ENCODE data around the gene LSM14B.

Gene LSM14B

DNA sequence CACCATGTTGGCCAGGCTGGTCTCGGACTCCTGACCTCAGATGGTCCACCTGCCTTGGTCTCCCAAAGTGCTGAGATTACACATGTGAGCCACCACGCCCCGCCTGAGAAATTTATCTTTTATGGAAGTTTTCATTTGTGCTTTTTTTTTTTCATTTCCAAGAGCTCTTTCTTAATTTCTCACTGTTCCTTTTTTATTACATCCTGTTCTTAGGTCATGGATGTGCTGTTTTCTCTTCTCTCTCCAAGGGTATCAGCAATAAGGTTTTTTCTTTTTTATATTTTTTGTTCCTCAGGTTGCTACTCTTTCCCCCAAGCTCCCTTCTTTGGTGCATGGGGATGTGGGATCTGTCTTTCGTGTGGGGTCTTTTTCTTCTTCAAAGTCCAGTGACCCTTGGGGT, 21.2 kb upstream of the LSM14B start:
- no peak overlapping the region for H3K4me3 ChIP-seq (ENCODE audit: low read depth, low read length)
- TF ChIP-seq, protein P1, sequence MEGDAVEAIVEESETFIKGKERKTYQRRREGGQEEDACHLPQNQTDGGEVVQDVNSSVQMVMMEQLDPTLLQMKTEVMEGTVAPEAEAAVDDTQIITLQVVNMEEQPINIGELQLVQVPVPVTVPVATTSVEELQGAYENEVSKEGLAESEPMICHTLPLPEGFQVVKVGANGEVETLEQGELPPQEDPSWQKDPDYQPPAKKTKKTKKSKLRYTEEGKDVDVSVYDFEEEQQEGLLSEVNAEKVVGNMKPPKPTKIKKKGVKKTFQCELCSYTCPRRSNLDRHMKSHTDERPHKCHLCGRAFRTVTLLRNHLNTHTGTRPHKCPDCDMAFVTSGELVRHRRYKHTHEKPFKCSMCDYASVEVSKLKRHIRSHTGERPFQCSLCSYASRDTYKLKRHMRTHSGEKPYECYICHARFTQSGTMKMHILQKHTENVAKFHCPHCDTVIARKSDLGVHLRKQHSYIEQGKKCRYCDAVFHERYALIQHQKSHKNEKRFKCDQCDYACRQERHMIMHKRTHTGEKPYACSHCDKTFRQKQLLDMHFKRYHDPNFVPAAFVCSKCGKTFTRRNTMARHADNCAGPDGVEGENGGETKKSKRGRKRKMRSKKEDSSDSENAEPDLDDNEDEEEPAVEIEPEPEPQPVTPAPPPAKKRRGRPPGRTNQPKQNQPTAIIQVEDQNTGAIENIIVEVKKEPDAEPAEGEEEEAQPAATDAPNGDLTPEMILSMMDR (conservative IDR thresholded peaks at IDR 0.05; ENCODE audit: low read depth, low read length) = no peak
- no peak for DNase-seq (ENCODE audit: low read depth)

DNA sequence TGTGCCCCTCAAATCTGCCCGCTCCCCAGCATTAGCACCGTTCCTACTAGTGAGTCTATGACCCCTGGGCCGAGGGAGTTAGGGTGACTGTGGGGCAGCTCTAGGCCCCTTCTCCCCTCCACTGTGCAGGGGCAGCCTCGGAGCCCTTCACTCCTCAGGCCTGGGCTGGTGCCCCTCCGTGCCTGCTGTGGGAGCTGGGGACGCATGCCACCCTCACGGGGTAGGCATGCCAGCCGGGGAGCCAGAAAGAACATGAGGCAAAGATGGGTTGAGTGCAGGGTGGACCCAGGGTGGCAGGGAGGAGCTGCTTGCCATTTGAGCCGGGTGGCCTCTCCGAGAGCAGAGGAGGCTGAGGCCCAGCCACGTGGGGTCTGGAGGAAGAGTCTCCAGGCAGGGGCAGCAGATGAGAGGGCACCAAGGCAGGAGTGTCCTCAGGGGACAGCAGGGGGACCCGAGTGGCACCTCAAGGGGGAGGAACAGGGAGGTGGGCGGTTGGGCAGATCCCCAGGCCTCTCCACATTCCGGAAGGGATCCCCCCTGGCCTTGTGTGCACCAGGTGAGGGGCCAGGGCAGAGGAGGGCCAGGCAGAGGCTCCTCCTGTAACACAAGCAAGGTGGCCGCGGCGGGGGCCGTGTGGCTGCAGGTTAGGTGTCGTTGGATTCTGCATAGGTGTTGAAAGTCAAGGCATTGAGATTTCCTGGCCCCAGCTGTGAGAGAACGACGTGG, 18.6 kb upstream of the LSM14B start:
- TF ChIP-seq, protein P1 (conservative IDR thresholded peaks at IDR 0.05; ENCODE audit: low read depth, low read length) = no peak
- DNase-seq (ENCODE audit: low read depth) = no peak
- H3K4me3 ChIP-seq (ENCODE audit: low read depth, low read length) = no peak overlapping the region

DNA sequence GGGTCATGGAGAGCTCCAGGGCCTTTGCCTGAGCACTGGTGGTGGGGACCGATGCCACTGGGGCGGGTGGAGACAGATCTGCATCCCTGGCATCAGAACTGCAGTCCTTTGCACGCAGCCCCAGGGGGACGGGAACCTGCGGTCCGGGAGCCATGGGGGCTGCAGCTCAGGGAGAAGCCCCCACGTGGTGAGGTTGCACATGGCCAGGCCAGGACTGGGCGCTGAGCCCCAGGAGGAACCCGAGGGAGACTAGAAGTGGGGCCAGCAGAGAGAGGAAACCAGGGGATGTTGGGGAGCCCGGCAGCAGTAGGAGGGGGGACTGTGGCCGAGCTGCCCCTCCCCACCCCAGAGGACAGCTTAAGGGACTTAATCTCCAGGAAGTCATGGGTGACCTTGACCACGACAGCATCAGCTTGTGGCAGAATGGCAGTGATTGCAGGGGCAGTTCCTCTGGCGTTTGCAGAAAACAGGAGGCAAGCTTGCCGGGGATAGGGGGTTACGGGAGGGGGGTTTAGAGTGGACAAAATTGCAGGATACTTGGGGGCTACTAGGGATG, 18.0 kb upstream of the LSM14B start:
- TF ChIP-seq, protein P1 (conservative IDR thresholded peaks at IDR 0.05; ENCODE audit: low read depth, low read length) = no peak
- H3K4me3 ChIP-seq (ENCODE audit: low read depth, low read length) = no peak overlapping the region
- DNase-seq (ENCODE audit: low read depth) = no peak

DNA sequence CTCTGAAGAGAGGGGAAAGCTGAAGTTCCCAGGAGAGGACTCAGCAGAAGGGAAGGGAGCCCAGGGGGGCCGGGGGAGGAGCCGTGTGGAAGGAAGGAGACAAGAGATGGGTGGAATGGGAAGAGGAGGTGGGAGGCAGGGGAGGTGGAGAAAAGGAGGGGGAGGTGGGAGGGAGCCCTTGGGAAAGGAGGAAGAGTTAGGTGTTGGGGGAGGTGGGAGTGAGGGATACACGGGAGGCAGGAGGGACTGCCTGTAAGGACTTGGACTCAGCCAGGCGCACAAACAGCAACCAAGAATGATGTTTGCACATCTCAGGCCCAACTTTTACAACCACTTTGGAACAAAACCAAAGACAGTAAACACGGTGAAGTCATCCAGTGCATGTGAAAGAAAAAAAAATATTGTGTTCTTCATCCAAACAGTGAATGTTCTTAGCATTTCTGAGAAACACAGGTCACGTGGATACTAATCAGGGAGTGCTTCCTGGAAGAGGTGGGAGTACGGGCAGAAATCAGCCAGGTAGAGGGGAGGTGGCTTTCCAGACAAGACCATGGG, 17.4 kb upstream of the LSM14B start:
- H3K4me3 ChIP-seq (ENCODE audit: low read depth, low read length) = no peak overlapping the region
- peak; percentile 46 for DNase-seq (ENCODE audit: low read depth)
- TF ChIP-seq, protein P1 (conservative IDR thresholded peaks at IDR 0.05; ENCODE audit: low read depth, low read length) = no peak

DNA sequence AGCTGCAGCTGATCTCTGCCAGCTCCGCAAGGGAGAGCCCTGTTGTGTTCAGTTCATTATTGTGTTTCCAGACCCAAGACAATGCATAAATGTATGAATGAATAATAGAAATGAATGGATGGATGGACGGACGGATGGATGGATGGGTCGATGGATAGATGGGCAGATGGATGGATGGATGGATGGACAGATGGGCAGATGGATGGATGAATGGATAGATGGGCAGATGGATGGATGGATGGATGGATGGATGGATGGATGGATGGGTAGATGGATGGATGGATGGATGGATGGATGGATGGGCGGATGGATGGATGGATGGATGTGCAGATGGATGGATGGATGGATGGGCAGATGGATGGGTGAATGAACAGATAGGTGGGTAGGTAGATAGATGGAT, 16.7 kb upstream of the LSM14B start:
- no peak for DNase-seq (ENCODE audit: low read depth)
- TF ChIP-seq, protein P1 (conservative IDR thresholded peaks at IDR 0.05; ENCODE audit: low read depth, low read length) = no peak
- H3K4me3 ChIP-seq (ENCODE audit: low read depth, low read length) = no peak overlapping the region

DNA sequence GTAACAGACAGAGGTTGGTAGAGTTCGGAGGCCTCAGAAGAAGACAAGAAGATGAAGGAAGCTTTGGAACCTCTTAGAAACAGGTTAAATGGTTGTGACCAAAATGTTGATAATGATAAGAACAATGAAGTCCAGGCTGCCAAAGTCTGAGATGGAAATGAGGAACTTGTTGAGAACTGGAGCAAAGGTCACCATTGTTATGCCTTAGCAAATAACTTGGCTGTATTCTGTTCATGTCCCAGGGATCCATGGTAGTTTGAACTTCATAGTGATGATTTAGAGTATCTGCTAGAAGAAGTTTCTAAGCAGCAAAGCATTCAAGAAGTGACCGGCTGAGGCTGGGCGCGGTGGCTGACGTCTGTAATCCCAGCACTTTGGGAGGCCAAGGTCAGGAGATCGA, 11.1 kb upstream of the LSM14B start:
- TF ChIP-seq, protein P1 (conservative IDR thresholded peaks at IDR 0.05; ENCODE audit: low read depth, low read length) = no peak
- DNase-seq (ENCODE audit: low read depth) = no peak
- H3K4me3 ChIP-seq (ENCODE audit: low read depth, low read length) = no peak overlapping the region

DNA sequence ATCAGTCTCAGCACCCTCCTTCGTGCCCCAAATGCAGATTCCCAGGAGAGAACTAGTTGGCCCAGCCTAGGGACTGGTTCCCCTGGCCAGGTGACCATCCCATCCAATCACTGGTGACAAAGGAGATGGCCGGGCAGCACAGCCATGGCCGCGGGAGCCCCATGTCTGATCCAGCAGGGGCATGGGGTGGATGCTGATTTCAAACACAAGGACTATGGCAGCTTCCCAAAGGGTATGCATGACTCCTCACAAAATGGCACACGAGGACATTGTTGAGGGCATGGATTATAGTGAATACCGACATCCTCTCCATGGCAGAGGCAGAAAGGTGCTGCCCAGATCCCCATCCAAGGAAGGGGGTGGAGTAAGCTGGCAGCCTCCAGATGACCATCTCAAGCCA, 9.9 kb upstream of the LSM14B start:
- TF ChIP-seq, protein P1 (conservative IDR thresholded peaks at IDR 0.05; ENCODE audit: low read depth, low read length) = no peak
- no peak for DNase-seq (ENCODE audit: low read depth)
- H3K4me3 ChIP-seq (ENCODE audit: low read depth, low read length) = no peak overlapping the region

Data from choroid plexus epithelial cell (primary cell).